GM19397 (cell line): ENCODE measurements around the gene ZNF790.
"Not testable (repeated sequence)": the region's sequence is repeated elsewhere in the genome, so short reads cannot be mapped to it uniquely, and the experiment has no call there.

ENCODE experiments used
- ATAC-seq: cut with Tn5 transposase; IDR thresholded peaks from one replicate; pipeline ENCODE4 v1.9.1; 2021; ENCODE audit warnings: mild to moderate bottlenecking, moderate library complexity; ENCODE audit not compliant: unreplicated experiment

The ZNF790 gene

DNA sequence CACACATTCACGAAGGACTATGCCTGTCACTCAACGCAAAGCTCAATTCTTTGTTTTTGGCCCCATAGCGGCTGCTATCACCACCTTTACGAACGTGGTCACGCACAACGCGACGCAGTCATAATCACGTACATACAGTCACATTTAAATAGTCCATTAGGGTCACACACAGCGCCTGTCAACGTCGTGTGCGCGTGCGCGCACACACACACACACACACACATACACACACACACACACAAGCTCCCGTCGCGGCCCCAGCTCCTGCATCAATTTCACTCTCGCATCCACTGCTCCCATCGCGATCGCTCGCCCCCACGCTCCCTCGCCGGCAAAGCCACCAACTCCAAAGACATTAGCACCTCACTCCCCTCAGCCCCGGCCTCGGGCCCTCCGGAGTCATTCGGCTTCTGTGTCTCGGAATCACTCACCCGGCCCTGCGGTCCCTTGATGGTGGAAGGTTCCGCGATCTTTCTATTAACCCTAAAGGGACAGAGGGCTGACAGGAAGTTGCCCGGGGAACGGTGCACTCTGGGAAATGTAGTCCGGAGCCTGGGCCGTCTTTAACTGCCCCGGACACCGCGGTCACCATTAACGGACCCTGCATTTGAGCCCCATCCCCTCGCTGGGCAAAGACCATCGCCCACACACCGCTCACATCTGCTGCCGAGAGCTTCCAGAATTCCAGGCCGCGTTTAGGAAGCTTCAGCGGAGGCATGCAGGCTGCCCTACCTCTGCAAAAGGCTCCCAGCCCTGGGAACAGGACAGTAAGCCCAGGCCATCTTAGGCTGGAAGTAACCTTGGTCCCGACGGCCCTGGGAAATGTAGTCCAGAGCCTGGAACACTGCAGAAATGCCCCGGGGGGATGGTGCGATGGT lies at the start of gene ZNF790:
TSS of gene ZNF790 (minus strand) at position 482 of the 878 bp plus-strand sequence. CDS start 12,768 bp downstream, outside the sequence.
- peak; percentile 89 for ATAC-seq

DNA sequence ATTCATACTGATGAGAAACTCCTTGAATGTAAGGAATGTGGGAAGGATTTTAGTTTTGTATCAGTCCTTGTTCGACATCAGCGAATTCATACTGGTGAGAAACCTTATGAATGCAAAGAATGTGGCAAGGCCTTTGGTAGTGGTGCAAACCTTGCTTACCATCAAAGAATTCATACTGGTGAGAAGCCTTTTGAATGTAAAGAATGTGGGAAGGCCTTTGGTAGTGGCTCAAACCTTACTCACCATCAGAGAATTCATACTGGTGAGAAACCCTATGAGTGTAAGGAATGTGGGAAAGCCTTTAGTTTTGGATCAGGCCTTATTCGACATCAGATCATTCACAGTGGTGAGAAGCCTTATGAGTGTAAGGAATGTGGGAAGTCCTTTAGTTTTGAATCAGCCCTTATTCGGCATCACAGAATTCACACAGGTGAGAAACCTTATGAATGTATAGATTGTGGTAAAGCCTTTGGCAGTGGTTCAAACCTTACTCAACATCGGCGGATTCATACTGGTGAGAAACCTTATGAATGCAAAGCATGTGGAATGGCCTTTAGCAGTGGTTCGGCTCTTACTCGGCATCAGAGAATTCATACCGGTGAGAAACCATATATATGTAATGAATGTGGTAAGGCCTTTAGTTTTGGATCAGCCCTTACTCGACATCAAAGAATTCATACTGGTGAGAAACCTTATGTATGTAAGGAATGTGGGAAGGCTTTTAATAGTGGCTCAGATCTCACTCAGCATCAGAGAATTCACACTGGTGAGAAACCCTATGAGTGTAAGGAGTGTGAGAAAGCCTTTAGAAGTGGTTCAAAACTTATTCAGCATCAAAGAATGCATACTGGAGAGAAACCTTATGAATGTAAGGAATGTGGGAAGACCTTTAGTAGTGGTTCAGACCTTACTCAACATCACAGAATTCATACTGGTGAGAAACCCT lies 39.1 kb upstream of the ZNF790 start:
- ATAC-seq: no peak

DNA sequence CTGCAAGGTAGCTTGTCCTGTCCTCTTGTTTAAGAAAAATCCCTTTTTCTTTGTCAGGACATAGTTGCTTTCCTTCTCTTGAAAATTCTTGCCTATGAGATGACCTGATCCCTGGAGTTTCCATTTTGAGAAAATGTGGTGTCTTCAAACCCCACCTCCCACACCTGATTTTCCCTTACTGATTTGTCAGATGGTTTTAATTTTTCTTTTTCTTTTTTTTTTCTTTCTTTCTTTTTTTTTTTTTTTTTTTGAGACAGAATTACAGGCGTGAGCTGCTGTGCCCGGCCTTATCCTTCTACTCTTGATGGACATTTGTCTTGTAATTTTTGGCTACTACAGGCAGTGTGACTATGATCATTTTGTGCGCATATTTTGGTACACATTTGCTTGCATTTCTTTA lies 13.7 kb upstream of the ZNF790 start:
- no peak for ATAC-seq

DNA sequence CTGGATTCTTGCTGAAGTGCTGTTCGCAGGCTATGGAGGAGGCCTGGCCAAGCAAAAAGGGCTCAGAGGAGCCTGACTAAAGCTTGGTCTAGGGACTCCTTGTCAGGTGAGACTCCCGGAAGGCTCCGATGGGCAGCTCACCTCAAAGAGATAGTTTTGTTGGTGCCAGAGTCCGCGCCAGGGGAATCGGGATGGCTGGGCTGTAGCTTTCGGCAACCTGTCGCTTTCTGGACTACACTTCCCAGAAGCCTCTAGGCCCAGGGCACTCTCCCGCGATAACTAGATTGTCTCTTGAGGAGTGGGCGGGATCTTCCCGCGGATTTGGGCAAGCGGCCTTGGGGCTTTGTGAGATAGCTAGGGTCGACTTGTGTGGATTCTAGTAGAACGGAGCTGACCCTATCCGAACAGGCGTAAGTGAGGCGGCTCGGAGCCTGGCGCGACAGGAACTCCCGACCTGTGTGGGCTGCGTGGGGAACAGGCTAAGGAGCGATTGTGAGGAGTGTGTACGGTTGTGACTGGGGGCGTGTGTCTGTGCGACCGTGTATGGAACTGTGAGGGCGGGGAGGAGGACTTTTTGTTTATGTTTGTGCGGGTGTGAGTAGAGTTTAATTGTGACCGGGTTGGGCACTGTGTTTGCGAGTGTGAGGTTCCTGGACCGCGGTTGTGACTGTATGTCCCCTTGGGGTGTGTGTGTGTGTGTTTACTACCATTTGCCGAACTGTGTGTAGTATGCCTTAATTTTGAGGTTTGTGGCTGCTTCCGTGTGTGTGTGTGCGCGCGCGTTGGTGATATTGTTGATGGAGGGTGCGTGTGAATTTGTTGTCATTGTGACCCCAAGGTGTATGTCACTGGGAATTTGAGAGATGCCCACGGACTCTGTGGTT lies 12.6 kb upstream of the ZNF790 start, which contains the start of gene ZNF345:
TSS of gene ZNF345 (plus strand) at position 318 of the 884 bp plus-strand sequence. CDS start 25,955 bp downstream, outside the sequence.
- peak; percentile 66 for ATAC-seq

DNA sequence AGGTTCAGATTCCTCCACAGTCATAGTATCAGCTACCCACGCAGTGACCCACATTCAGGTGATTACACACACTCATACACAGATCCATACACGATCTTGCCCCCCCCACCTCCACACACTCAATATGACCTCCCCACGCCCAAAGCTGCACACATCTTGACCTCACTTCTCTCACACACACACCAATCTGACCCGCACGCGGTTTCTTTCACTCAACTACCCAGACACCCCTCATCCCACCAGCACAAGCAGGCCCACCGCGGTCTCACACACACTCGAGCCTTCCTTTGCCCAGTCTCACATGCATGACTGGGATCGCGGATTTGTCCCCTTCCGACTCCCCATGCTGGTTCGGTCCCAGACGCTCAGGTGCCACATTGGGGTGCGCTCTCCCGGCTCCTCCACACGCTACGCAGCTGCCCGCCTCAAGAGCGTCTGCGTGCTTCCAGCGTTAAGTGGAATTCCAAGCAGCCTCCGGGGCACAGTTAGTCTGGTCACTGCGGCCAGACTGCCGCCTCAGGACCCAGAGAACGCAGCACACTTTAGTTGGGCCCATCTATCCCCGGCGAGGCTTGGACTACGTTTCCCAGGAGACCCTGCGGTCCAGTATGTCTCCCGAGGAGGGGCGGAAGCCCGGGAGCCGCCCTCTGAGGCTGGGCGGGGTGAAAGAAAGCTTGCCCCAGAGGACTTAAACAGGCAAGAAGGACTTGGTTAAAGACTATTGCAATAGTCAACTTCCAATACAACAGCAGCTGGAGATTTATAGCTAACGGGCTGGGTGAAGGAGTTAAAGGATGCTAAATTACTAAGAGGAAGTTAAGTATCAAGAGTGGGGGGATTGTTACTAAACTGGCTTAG lies 11.7 kb upstream of the ZNF790 start:
- ATAC-seq: peak; percentile 86

DNA sequence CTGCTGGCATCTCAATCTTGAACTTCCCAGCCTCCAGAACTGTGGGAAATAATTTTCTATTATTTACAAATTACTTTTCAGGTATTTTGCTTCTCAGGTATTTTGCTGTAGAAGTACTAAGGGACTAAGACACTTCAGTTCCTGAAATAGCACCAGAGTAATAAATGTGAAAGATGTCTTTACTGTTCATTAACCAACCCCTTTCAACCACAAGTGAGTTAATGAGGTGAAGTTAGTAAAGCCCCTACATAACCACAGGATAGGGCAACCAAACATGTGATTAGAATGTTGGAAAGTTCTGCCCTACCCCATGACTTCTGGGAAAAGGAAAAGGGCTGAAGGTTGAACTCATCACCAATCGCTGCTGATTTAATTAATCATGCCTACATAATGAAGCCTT lies 9.8 kb upstream of the ZNF790 start:
- no peak for ATAC-seq

DNA sequence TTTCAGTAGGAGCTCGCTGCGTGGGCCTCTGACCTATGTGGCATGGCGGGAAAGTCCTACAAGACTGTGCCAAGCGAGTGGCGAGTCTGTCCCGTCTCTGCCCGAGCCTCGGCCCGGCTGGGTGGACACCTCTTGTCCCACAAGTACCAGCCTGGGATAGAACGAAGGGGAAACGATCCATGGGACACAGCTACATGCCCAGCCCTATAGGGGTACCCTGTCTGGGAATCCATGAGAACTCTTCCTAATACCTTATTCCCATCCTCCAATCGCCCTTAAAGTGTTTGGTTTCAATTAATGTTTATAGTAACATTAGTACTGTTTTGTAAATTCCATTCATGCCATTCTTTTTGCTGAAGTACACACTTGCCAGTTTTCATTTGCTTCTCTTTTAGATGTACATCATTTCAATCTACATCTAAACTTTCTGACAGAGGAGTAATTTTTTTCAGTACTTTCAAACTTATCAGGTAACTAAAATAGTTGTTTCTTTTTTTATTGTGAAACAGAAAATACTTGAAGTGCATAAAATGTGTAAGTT lies 667 bp upstream of the ZNF790 start:
- ATAC-seq: no peak

DNA sequence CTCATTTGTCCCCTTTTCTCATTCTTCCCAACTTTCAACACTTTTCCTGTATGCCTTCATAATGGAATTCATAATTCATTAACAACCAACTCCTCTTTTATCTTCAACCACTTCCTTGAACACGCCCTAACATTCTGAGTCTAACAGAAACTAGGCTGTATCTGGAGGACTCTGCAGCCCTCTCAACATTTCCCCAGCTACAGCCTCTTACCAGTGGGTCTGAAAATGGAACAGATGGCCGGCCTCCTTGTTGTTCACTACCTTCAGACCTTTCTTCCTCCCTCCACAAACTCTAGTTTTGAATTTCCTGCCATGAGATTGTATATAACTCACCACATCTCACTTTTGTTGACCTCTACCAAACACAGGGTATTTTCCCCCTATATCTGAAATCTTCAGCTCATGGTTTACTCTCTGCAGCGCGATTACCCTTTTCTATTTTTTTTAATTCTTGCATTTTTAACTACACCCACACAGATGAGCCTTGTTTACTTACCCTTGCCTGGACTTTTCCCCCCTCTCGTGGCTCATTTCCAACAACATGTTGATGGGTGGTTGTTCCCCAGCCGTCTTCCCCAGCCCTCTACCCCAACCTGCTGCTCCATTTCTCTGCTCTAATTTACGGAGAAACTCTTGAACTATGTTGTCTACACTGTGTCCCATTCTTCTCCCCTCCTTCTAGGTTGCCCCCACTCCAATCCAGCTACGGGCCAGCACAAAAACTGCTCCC lies 846 bp downstream of the ZNF790 start:
- ATAC-seq: no peak

DNA sequence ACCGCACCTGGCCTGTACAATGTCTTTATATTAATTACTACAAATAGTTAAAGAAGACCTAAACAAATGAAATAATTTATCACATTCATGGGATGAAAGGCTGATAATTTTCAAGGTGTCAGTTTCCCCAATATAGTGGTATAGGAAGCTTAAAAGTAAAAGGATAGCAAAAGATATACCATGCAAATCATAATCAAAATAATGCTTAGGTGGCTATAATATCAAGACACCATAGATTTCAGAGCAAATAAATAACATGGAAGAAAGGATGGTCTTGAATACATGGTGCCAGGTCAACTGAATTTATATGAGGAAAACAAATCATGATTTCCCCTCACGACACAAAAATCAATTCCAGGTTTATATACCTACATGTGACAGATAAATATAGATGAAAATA lies 4.8 kb downstream of the ZNF790 start:
- no peak for ATAC-seq

DNA sequence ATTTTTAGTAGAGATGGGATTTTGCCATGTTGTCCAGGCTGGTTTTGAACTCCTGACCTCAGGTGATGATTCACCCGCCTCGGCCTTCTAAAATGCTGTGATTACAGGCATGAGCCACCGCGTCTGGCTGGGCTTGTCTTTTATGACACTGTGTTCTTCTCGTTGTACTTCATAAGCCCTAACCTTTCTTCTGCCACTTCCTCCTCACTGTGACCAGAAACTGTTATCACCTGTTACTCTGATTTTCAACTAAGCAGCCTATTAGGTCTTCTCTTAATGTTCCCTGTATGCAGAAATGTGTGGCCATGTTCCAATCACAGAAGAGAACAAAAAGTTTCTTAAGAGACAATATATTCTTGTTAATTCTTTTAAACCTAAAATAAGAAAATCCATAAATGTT lies 16.4 kb downstream of the ZNF790 start:
- ATAC-seq: no peak

DNA sequence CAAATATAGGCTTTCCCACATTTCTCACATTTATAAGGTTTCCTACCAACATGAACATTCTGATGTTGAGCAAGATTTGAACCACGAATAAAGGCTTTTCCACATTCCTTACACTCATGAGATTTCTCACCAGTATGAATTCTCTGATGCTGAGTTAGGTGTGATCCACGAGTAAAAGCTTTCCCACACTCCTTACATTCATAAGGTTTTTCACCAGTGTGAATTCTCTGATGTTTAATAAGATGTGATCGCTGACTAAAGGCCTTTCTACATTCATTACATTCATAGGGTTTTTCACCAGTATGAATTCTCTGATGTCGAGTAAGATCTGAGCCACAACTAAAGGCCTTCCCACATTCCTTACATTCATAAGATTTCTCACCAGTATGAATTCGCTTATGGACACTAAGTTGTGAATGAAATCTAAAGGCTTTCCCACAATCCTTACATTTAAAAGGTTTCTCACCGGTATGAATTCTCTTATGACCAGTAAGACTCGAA lies 19.0 kb downstream of the ZNF790 start:
- no peak for ATAC-seq

DNA sequence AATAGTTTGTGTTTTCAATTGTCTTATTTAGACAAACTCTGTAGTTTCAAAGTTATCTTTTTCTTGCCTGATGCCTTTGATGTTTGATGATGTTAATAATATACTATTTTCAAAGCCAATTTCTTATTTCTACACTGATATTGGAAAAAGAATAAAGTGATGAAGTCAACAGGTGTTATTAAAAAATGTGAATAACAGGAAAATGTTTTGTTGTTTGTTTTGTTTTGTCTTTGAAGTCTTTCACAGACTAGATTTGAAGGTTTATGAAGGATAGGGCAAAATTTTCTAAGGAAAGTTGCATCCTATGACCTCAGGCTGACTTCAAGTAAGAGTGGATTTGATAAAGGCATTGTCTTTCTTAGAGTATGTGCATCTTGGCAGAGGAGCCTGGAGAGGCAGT lies 31.2 kb downstream of the ZNF790 start:
- no peak for ATAC-seq

DNA sequence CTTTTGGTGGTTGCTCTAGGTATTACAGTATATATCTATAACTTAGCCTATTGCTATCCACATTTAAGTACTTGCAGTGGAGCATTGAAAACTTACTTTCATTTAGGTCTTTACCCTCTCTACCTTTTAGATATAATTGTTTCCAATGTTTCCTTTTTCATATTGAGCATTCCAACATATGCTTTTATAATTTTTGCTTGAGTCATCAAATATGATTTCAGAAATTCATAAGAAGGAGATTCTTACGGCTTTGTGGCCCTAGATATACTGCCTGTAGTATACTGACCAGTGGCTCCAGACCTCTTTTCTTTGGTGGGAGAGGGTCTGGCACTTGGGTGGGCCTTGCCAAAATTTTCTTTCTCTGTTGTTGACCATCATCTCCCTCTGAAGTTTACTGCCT lies 32.8 kb downstream of the ZNF790 start:
- no peak for ATAC-seq

DNA sequence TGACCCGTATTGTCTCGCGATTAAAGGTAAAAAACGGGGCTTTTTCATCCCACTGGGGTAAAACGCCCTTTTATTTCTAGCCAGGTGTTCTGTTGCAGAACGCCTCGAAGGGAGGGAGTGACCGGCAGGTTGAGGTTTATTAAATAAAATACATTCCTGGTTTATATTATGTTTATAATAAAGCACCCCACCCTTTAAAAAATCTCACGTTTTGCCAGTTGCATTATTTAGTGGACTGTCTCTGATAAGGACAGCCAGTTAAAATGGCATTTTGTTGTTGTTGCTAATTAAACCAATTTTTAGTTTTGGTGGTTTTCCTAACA lies 40.4 kb downstream of the ZNF790 start:
- ATAC-seq: no peak

DNA sequence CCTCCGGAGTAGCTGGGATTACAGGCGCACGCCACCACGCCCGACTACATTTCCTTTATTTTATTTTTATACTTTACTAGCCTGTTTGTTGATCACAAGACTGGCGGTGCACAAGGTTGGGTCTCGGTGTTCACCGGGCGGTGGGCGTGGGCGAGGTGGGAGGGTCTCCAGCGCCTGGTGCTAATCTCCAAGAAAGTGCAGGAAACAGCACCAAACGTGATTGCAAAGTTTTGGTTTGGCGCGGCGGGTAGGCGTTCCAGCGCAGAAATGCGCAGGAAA lies 41.5 kb downstream of the ZNF790 start:
- no peak for ATAC-seq

DNA sequence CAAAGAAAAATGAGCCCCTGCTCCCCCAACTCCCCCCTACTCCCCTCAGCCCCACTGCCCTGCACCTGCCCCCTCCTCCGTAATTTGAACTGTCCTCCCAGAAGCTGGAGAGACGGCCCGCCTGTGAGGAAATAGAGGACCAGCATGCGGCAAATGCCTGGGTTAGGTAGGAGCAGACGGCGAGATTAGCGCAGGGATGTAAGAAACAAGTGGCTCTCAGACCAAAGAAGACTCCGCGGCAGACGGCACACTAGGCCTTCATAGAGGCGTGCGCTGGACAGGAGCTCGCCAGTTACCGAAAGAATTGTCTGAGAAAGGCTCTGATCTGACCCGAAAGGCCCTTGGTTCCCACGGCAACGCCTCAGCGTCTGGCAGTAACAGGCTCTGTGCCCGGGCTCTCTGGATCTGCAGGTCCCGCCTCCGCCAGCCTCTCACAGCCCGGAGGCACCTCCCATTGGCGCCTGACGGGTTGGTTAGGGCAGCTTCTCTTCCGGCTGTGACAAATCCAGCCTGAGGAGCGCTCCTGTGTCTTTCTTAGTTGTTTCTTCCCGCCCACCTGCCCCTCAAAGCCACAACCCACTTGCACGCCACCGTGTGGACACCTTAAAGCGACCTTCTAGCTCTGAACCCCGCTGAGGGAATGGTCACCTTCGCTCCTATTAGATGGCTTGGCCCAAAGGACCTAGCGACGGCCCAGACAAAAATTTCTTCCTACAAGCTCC lies 46.6 kb downstream of the ZNF790 start:
- ATAC-seq: not testable (repeated sequence)

DNA sequence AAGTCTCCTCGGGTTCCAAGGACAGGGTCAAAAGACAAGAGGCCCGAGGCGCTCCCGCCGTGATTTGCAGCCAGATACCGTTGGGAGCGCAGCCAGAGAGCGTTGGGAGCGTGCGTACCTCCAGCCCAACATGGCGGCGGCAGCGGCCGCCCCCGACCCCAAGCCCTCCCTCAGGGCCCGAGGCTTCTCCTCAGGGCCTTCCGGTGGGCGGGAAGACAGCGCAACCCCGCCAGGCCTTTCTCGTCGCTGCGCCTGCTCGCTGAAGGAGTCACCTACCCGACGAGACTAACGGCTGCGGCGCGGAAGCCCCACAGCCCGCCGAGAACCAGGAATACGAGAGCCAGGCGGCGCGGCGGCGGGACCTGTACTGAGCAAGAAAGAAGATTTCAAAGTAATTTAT lies 62.4 kb downstream of the ZNF790 start:
- no peak for ATAC-seq

DNA sequence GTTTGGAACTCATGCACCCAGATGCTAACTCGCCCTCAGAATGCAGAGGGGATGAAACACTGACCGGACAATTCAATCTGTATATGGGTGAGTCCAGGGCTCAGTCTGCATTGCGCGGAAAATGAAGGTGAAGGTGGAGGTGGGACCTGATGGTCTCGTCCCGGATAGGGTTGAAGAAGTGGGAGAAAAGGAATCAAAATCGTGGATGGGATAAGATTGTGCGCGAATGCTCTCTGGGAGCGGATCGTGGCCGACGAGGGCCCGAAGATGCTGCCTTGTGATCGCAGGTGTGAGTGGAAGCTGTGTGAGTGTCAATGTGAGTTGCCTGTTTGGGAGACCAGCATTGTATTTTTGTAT lies 65.0 kb downstream of the ZNF790 start:
- peak; percentile 15 for ATAC-seq
